ENCODE data around the gene CCDC175. TPM values are rescaled to one million over a fixed set of nuclear protein-coding genes. Genes with fewer than 3 reads are reported as not detected.

CCDC175 gene
- total and polyA plus RNA-seq, 7 donors: not detected

DNA sequence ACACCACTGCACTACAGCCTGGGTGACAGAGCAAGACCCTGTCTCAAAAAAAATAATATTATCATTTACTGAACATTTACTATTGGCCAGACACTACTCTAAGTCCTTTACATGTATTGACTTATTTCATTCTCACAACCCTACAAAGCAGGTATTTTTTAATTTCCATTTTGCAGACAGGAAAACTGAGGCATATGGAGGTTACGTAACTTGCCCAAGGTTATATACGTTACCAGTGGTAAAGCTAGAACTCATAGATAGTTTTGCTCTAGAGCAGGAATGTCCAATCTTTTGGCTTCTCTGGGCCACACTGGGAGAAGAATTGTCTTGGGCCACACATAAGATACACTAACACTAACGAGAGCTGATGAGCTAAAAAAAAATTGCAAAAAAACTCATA is 98.1 kb downstream of the CCDC175 start:
- H3K36me3 ChIP-seq: peaks cover 0 to 38% (median 5%) of the 10 kb centered on the region in 4 donors
- no peak overlapping the region for H3K27ac ChIP-seq
- H3K4me3 ChIP-seq: no peak overlapping the region
- WGBS, 2 donors: 95 to 96% methylated on average over 3 of the region's 3 CpGs
- no peak for DNase-seq
- H3K27me3 ChIP-seq: no peaks in the 10 kb centered on the region
- intact Hi-C loops (cut with DNase I): no loop called here
- no peak for TF ChIP-seq POLR2AphosphoS5 (IDR thresholded peaks at IDR 0.05)
- TF ChIP-seq CTCF (IDR thresholded peaks at IDR 0.05): no peak
- no peak for TF ChIP-seq POLR2A (IDR thresholded peaks at IDR 0.05)
- TF ChIP-seq EP300 (IDR thresholded peaks at IDR 0.05): no peak
- H3K4me1 ChIP-seq: peaks cover 0 to 56% (median 35%) of the 10 kb centered on the region in 4 donors
- no peaks in the 10 kb centered on the region for H3K9me3 ChIP-seq

- TF ChIP-seq CTCF (IDR thresholded peaks at IDR 0.05): no peak
- no peak for TF ChIP-seq POLR2A (IDR thresholded peaks at IDR 0.05)
- no peak for TF ChIP-seq POLR2AphosphoS5 (IDR thresholded peaks at IDR 0.05)
- no peak for TF ChIP-seq EP300 (IDR thresholded peaks at IDR 0.05)
- Histone ChIP-seq H3K4me1 (peaks cover 0 to 27% (median 14%) of the 10 kb centered on the region in 4 donors), H3K27me3 (no peaks in the 10 kb centered on the region), H3K9me3 (no peaks in the 10 kb centered on the region), H3K36me3 (peaks cover 0 to 55% (median 8%) of the 10 kb centered on the region in 4 donors), H3K4me3 (no peak overlapping the region), H3K27ac (peak overlapping the region in 1 of 4 donors; percentile 69)
- WGBS, 2 donors: 92 to 99% methylated on average over 1 of the region's 1 CpG
- intact Hi-C loops (cut with DNase I): no loop called here
- DNase-seq: no peak
Measured at GRCh38 chr14:59475709-59476108, 100.9 kb downstream of the CCDC175 start.

DNA sequence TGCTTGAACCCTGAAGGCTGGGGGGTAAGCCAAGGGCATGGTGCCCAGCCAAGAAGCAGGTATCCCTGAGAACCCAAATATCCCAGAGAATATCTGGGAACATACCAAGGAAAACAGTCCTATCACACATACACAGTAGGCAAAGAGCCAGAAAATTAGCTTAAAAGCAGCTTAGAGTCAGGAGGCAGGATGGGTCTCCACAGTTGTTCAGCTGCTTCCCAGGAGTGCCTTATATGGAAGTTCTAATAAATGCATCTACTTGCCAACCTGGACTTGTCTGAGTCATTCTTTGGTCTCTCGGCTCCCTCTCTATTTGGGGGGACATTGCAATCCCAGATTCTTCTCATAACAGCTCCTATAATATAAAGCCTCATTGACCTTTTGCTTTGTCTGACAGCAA is 102.4 kb downstream of the CCDC175 start:
- Histone ChIP-seq H3K27me3 (no peaks in the 10 kb centered on the region), H3K36me3 (peaks cover 0 to 61% (median 8%) of the 10 kb centered on the region in 4 donors), H3K4me1 (peaks cover 0 to 12% (median 7%) of the 10 kb centered on the region in 4 donors), H3K9me3 (no peaks in the 10 kb centered on the region), H3K4me3 (no peak overlapping the region), H3K27ac (peak overlapping the region; percentile 27 to 69 (median 52))
- TF ChIP-seq POLR2AphosphoS5 (IDR thresholded peaks at IDR 0.05): no peak
- no peak for TF ChIP-seq EP300 (IDR thresholded peaks at IDR 0.05)
- no peak for TF ChIP-seq POLR2A (IDR thresholded peaks at IDR 0.05)
- no peak for DNase-seq
- 78 to 83% methylated on average over 1 of the region's 1 CpG for WGBS, 2 donors
- intact Hi-C loops (cut with DNase I): no loop called here

DNA sequence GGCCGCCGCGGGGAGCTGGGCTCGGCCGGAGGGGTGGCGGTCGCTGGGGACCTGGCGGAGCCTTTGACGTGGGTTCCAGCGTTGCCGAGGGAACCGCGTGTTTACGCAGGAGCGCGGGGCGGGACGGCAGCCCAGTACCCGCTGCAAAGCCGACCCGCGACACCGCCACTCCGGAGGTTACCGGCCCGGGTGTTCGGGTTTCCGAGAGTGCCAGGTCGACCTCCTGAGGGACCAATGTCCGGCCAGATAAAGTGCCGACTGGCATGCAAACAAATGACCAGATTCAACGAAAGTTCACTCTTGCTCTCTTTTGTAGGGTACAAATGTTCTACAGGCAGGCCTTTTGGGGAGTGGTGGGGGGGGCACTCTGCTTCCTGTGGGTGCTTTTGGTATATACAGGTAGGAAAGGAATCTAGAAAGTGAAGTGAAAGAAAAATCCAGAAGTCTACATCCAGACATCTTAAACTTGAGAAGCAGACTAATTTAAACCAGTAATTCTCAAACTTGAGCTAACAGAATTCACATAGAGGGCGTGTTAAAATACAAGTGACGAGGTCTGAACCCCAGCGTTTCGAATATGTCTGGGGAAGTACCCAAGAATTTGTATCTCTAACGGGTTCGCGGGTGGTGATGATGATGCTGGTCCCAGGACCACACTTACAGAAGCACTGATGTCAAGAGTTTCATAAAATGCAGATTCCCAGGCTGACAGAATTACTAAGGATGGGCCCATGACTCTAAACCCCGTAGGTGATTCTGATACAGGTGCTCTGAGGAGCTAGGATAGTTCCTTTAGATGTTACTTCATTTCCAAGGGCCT is 111.1 kb downstream of the CCDC175 start, which contains the start of gene GPR135:
Gene GPR135, minus strand, starts transcription at position 65 of the 820 bp plus-strand sequence. CDS start 154 bp downstream, outside the sequence.
- TF ChIP-seq EP300 (IDR thresholded peaks at IDR 0.05) (no peak), CTCF (IDR thresholded peaks at IDR 0.05) (no peak), POLR2A (IDR thresholded peaks at IDR 0.05) (no peak), POLR2AphosphoS5 (IDR thresholded peaks at IDR 0.05) (no peak)
- 18 to 19% methylated on average over 40 of the region's 40 CpGs for WGBS, 2 donors
- DNase-seq: no peak

More for the DNA sequence above, 111.1 kb downstream of the CCDC175 start, which contains the start of gene GPR135:
- Histone ChIP-seq H3K36me3 (peaks cover 0 to 5% (median 0%) of the 10 kb centered on the region in 4 donors), H3K27ac (peak within 1 kb of the TSS; percentile 86 to 87 (median 86)), H3K27me3 (no peaks in the 10 kb centered on the region), H3K9me3 (no peaks in the 10 kb centered on the region), H3K4me3 (peak within 1 kb of the TSS; percentile 53 to 80 (median 72)), H3K4me1 (peaks cover 0 to 19% (median 8%) of the 10 kb centered on the region in 4 donors)
- intact Hi-C loops (cut with DNase I): loop anchor here (2.0 kb wide), 1 partner anchor 19 kb away; the partner anchor contains the start of genes JKAMP and L3HYPDH

Data from sigmoid colon (tissue), 7 donors.